K562 (cell line): Measurements from ENCODE around the gene TBX3. TPM values are rescaled to one million over a fixed set of nuclear protein-coding genes. Genes with fewer than 3 reads are reported as not detected.

Experiments used
- ATAC-seq: fragments of 200-7000 bp; cut with Tn5 transposase; 3 replicates; pipeline ENCODE4 v1.9.1; 2020; ENCODE audit warnings: moderate library complexity
- BruUV-seq: library from RNA; stranded (reverse); fragments of 400-500 nt; replicated peaks from 2 replicates; lab custom pipeline; 2021; lab: Mats Ljungman, UMichigan
- CTCF ChIA-PET: fragments of 300-600 bp; formaldehyde crosslinking; extraction: SDS; loops from one replicate; lab custom pipeline; 2021; ENCODE audit warnings: low intra/inter-chr PET ratio; lab: Yijun Ruan, JAX
- POLR2A ChIA-PET: fragments of 300-600, 350-650 bp; sonication (Branson Sonifier 250); formaldehyde crosslinking; extraction: SDS; loops from one replicate; lab custom pipeline; 2021; ENCODE audit warnings: antibody characterized with exemption, inconsistent platforms; lab: Yijun Ruan, JAX
- DNase-seq, 4 experiments: peaks; one replicate each; pipeline versions ENCODE4 v3.0.0 to v3.0.0-alpha.2; 2011 to 2018; ENCODE audit warnings: low spot score in 3 of 4, mixed read lengths in 3 of 4; ENCODE audit errors: extremely low read depth in 1 of 4
- FAIRE-seq: peaks from 2 replicates; lab custom pipeline; 2011; peaks lifted over from hg19 to GRCh38; lab: Jason Lieb, UNC
- H2AFZ ChIP-seq: 2 replicates; pipeline ENCODE4 v1.6.0; 2011; ENCODE audit warnings: low read depth, low read length, control low read depth, inconsistent platforms
- H3K27ac ChIP-seq: fragments of 200-600 bp; 3 replicates; pipeline ENCODE4 v1.8.0; 2011; ENCODE audit warnings: low read depth, mild to moderate bottlenecking, control low read depth, inconsistent platforms, low read length, moderate library complexity, mixed read lengths; ENCODE audit errors: extremely low read depth
- H3K27me3 ChIP-seq, 2 experiments: fragments of 300-600 bp in 1 of 2; 2 replicates in 1 of 2; 3 replicates in 1 of 2; pipeline versions ENCODE4 v1.6.0 to v1.8.0; 2011; ENCODE audit warnings: inconsistent platforms in 2 of 2, low read length in 2 of 2, mild to moderate bottlenecking in 1 of 2, mixed read lengths in 1 of 2, moderate library complexity in 1 of 2; ENCODE audit not compliant: control insufficient read depth in 2 of 2, insufficient read depth in 2 of 2
- H3K36me3 ChIP-seq: fragments of 300-600 bp; 3 replicates; pipeline ENCODE4 v1.8.0; 2011; ENCODE audit warnings: mild to moderate bottlenecking, low read length, inconsistent platforms; ENCODE audit not compliant: control insufficient read depth, insufficient read depth
- H3K4me1 ChIP-seq, 2 experiments: fragments of 200-600 bp in 1 of 2; replicated peaks in 1 of 2; 2 replicates in 1 of 2; 3 replicates in 1 of 2; pipeline versions ENCODE4 v1.5.1 to v1.8.0; 2011; ENCODE audit warnings: inconsistent platforms in 2 of 2, low read length in 2 of 2, mild to moderate bottlenecking in 1 of 2, mixed read lengths in 1 of 2, moderate library complexity in 1 of 2; ENCODE audit not compliant: control insufficient read depth in 2 of 2, insufficient read depth in 2 of 2
- H3K4me2 ChIP-seq: 2 replicates; pipeline ENCODE4 v1.6.1; 2011; ENCODE audit warnings: low read length, control low read depth, inconsistent platforms, mixed read lengths; ENCODE audit not compliant: insufficient read depth
- H3K4me3 ChIP-seq: fragments of 200-600 bp; sonication (generic), shearing (Covaris generic); 2 replicates; pipeline ENCODE4 v1.5.1; 2016; ENCODE audit warnings: control low read depth, inconsistent platforms
- H3K79me2 ChIP-seq: fragments of 200-600 bp; 3 replicates; pipeline ENCODE4 v1.8.0; 2011; ENCODE audit warnings: low read length, inconsistent platforms; ENCODE audit not compliant: control insufficient read depth, insufficient read depth
- H3K9ac ChIP-seq, 2 experiments: 2 replicates each; pipeline versions ENCODE4 v1.6.0 to v1.6.1; 2011; ENCODE audit warnings: low read depth in 2 of 2, low read length in 2 of 2, control low read depth in 1 of 2, inconsistent platforms in 1 of 2, mild to moderate bottlenecking in 1 of 2, mixed read lengths in 1 of 2; ENCODE audit not compliant: insufficient read depth in 1 of 2
- H3K9me1 ChIP-seq: one replicate; pipeline ENCODE4 v1.6.0; 2011; ENCODE audit warnings: inconsistent platforms, mild to moderate bottlenecking, low read length, moderate library complexity; ENCODE audit not compliant: control insufficient read depth, insufficient read depth
- H3K9me3 ChIP-seq: replicated peaks from 2 replicates; pipeline ENCODE4 v1.5.1; 2011; ENCODE audit warnings: low read depth, low read length, inconsistent platforms; ENCODE audit not compliant: control insufficient read depth, insufficient read depth
- H4K20me1 ChIP-seq: replicated peaks from 2 replicates; pipeline ENCODE4 v1.6.1; 2011; ENCODE audit warnings: low read length, inconsistent platforms, mixed read lengths; ENCODE audit not compliant: control insufficient read depth, insufficient read depth
- ELK1 ChIP-seq: sonication (generic); formaldehyde crosslinking; IDR thresholded peaks from 2 replicates; pipeline ENCODE4 v1.8.1; 2022; ENCODE audit warnings: missing genetic modification reagents
- MAFK ChIP-seq: IDR thresholded peaks from 2 replicates; pipeline ENCODE4 v1.6.1; 2011; ENCODE audit warnings: low read length, improper control_type of control experiment
- NUFIP1 ChIP-seq: fragments of 450-650 bp; IDR thresholded peaks from 2 replicates; pipeline ENCODE4 v1.6.1; 2018; ENCODE audit not compliant: partially characterized antibody
- PHF8 ChIP-seq: fragments of 200-600 bp; sonication (generic); IDR thresholded peaks from 2 replicates; pipeline ENCODE4 v1.6.1; 2012; ENCODE audit warnings: mixed run types, mild to moderate bottlenecking, inconsistent platforms, low read length, moderate library complexity, borderline replicate concordance
- SMAD1 ChIP-seq: fragments of 150-350 bp; IDR thresholded peaks from 2 replicates; pipeline ENCODE4 v1.6.1; 2014; ENCODE audit warnings: low read length, low read depth; ENCODE audit not compliant: partially characterized antibody
- ZFPM2 ChIP-seq: fragments of 250-450 bp; sonication (Bioruptor Pico); IDR thresholded peaks from 2 replicates; pipeline ENCODE4 v1.5.1; 2022; ENCODE audit warnings: mild to moderate bottlenecking
- ZNF75A ChIP-seq: fragments of 450-650 bp; formaldehyde crosslinking; IDR thresholded peaks from 2 replicates; pipeline ENCODE4 v1.4.0; 2020; ENCODE audit warnings: mild to moderate bottlenecking
- WGBS: fragments of 100-300 bp; shearing (Covaris generic); methylation state at CpG from one replicate; pipeline ENCODE4 v1.1.6; 2016; ENCODE audit warnings: low coverage, mixed read lengths; ENCODE audit not compliant: insufficient coverage; ENCODE audit errors: missing lambda C conversion rate; 5-methylcytosine and 5-hydroxymethylcytosine counted together
- in situ Hi-C: fragments of 300-500 bp; cut with MboI; formaldehyde crosslinking; loops from 4 replicates; pipeline ENCODE4 v1.15.0; 2018; ENCODE audit warnings: inconsistent platforms, mixed read lengths
- intact Hi-C: fragments of 100-400 bp; cut with micrococcal nuclease; formaldehyde crosslinking; loops from 2 replicates; pipeline ENCODE4 v1.14.2; 2022
- polyA plus RNA-seq, 8 experiments: library from polyadenylated mRNA; depleted of rRNA in 4 of 8; stranded (reverse) in 5 of 8; unstranded in 3 of 8; fragments of >200 nt; fragmentation: Nextera tagmentation in 2 of 8; fragmentation: Illumina TruSeq in 1 of 8; extraction: Ambion mirVana in 2 of 8; extraction: Trizol in 1 of 8; gene quantifications; 2 replicates each; pipeline versions ENCODE4 v1.2.1 to v1.2.3, GENCODE V29; 2011 to 2014; ENCODE audit warnings: inconsistent platforms in 1 of 8, missing spikeins in 1 of 8
- total RNA-seq, 7 experiments: library from RNA; depleted of rRNA in 6 of 7; stranded (reverse); fragments of >200 nt in 6 of 7; fragmentation: Illumina TruSeq in 2 of 7; extraction: Trizol in 2 of 7; gene quantifications; 2 replicates each; pipeline versions ENCODE4 v1.2.1 to v1.2.3, GENCODE V29; 2011 to 2021; ENCODE audit warnings: low replicate concordance in 1 of 7
- TF ChIP-seq, protein P1 (sequence below): fragments of 450-650 bp; IDR thresholded peaks from 2 replicates; pipeline ENCODE4 v1.6.1; 2016; ENCODE audit warnings: mild to moderate bottlenecking
- TF ChIP-seq, protein P2 (sequence below): fragments of 200-800 bp; sonication (Bioruptor generic); IDR thresholded peaks from 2 replicates; pipeline ENCODE4 v1.6.1; 2016; ENCODE audit warnings: missing genetic modification characterization, missing compliant biosample characterization

TBX3 gene
- total and polyA plus RNA-seq, 9 of the 15 experiments (the other 6 are each of a cell fraction or from before 2014, with no cell fraction given) = 0.03 to 0.60 (median 0.19) TPM

GRCh38 chr12:114693532-114693931, 9.6 kb upstream of the TBX3 start:
- FAIRE-seq = no peak
- Histone ChIP-seq H3K9me1 (no peaks in the 10 kb centered on the region), H3K9ac (no peak overlapping the region), H3K4me1 (no peaks in the 10 kb centered on the region; a peak in 1 of 5 replicates), H4K20me1 (0 out of 2 replicates have a peak, but pooled peaks cover 3% of the 10 kb centered on the region), H3K27me3 (peaks cover 27 to 65% of the 10 kb centered on the region in 2 experiments; a peak in 3 of 5 replicates), H3K79me2 (no peaks in the 10 kb centered on the region)
- POLR2A ChIA-PET = no interaction called here
- WGBS = 0% methylated on average over 6 of the region's 6 CpGs
- no peak for ATAC-seq
- in situ Hi-C loops = no loop called here
- TF ChIP-seq MAFK (no peak), ZNF75A (CRISPR knock-in tag) (no peak), SMAD1 (no peak), NUFIP1 (no peak), ELK1 (CRISPR knock-in tag) (no peak), ZFPM2 (no peak), PHF8 (no peak)
- TF ChIP-seq, protein P1, sequence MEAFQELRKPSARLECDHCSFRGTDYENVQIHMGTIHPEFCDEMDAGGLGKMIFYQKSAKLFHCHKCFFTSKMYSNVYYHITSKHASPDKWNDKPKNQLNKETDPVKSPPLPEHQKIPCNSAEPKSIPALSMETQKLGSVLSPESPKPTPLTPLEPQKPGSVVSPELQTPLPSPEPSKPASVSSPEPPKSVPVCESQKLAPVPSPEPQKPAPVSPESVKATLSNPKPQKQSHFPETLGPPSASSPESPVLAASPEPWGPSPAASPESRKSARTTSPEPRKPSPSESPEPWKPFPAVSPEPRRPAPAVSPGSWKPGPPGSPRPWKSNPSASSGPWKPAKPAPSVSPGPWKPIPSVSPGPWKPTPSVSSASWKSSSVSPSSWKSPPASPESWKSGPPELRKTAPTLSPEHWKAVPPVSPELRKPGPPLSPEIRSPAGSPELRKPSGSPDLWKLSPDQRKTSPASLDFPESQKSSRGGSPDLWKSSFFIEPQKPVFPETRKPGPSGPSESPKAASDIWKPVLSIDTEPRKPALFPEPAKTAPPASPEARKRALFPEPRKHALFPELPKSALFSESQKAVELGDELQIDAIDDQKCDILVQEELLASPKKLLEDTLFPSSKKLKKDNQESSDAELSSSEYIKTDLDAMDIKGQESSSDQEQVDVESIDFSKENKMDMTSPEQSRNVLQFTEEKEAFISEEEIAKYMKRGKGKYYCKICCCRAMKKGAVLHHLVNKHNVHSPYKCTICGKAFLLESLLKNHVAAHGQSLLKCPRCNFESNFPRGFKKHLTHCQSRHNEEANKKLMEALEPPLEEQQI = no peak
- TF ChIP-seq, protein P2, sequence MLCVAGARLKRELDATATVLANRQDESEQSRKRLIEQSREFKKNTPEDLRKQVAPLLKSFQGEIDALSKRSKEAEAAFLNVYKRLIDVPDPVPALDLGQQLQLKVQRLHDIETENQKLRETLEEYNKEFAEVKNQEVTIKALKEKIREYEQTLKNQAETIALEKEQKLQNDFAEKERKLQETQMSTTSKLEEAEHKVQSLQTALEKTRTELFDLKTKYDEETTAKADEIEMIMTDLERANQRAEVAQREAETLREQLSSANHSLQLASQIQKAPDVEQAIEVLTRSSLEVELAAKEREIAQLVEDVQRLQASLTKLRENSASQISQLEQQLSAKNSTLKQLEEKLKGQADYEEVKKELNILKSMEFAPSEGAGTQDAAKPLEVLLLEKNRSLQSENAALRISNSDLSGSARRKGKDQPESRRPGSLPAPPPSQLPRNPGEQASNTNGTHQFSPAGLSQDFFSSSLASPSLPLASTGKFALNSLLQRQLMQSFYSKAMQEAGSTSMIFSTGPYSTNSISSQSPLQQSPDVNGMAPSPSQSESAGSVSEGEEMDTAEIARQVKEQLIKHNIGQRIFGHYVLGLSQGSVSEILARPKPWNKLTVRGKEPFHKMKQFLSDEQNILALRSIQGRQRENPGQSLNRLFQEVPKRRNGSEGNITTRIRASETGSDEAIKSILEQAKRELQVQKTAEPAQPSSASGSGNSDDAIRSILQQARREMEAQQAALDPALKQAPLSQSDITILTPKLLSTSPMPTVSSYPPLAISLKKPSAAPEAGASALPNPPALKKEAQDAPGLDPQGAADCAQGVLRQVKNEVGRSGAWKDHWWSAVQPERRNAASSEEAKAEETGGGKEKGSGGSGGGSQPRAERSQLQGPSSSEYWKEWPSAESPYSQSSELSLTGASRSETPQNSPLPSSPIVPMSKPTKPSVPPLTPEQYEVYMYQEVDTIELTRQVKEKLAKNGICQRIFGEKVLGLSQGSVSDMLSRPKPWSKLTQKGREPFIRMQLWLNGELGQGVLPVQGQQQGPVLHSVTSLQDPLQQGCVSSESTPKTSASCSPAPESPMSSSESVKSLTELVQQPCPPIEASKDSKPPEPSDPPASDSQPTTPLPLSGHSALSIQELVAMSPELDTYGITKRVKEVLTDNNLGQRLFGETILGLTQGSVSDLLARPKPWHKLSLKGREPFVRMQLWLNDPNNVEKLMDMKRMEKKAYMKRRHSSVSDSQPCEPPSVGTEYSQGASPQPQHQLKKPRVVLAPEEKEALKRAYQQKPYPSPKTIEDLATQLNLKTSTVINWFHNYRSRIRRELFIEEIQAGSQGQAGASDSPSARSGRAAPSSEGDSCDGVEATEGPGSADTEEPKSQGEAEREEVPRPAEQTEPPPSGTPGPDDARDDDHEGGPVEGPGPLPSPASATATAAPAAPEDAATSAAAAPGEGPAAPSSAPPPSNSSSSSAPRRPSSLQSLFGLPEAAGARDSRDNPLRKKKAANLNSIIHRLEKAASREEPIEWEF (CRISPR knock-in tag) = no peak
- TF ChIP-seq, all 486 proteins: peak for 0
- Histone ChIP-seq H3K27ac (no peak overlapping the region), H3K4me3 (no peak overlapping the region), H3K9me3 (no peaks in the 10 kb centered on the region), H3K36me3 (no peaks in the 10 kb centered on the region), H2AFZ (no peak overlapping the region), H3K4me2 (no peak overlapping the region)
- CTCF ChIA-PET = no interaction called here
- BruUV-seq = no TSS peak
- no peak for DNase-seq
- intact Hi-C loops = no loop called here
